DMS114 treated with DMSO at 0.1 percent for 48 hours (cell line): Measurements from ENCODE around the gene TNFAIP8L3.

ENCODE experiments used
- DNase-seq: peaks from one replicate; lab custom pipeline; 2025; ENCODE audit not compliant: unreplicated experiment; lab: John Stamatoyannopoulos, UW

Gene TNFAIP8L3

GRCh38 chr15:51062736-51063135 is 32.0 kb downstream of the TNFAIP8L3 start:
- no peak for DNase-seq

- DNase-seq, result no peak
These were observed 34.6 kb downstream of the TNFAIP8L3 start for GRCh38 chr15:51060030-51060673.

GRCh38 chr15:51054535-51054934 is 40.2 kb downstream of the TNFAIP8L3 start:
- DNase-seq, result no peak

GRCh38 chr15:51053571-51053970 is 41.1 kb downstream of the TNFAIP8L3 start:
- DNase-seq, result no peak

GRCh38 chr15:51051776-51052175 is 42.9 kb downstream of the TNFAIP8L3 start:
- no peak for DNase-seq

GRCh38 chr15:51049081-51049480 is 45.6 kb downstream of the TNFAIP8L3 start:
- no peak for DNase-seq

GRCh38 chr15:51048308-51048707 is 46.4 kb downstream of the TNFAIP8L3 start:
- DNase-seq, result no peak

GRCh38 chr15:51046799-51047449 is 47.8 kb downstream of the TNFAIP8L3 start:
- DNase-seq, result no peak

- no peak for DNase-seq
These were observed 48.7 kb downstream of the TNFAIP8L3 start for GRCh38 chr15:51046016-51046415.

- DNase-seq, result no peak
These were observed 50.5 kb downstream of the TNFAIP8L3 start for GRCh38 chr15:51044037-51044727.

GRCh38 chr15:51038974-51039319 is 55.8 kb downstream of the TNFAIP8L3 start:
- no peak for DNase-seq

- DNase-seq, result no peak
These were observed 56.3 kb downstream of the TNFAIP8L3 start for GRCh38 chr15:51038162-51038973.

GRCh38 chr15:51037474-51037873 is 57.2 kb downstream of the TNFAIP8L3 start:
- DNase-seq, result peak; percentile 10

GRCh38 chr15:51030649-51031316 is 63.9 kb downstream of the TNFAIP8L3 start:
- no peak for DNase-seq

GRCh38 chr15:51025454-51025846 is 69.3 kb downstream of the TNFAIP8L3 start:
- no peak for DNase-seq

GRCh38 chr15:51024735-51025453 is 69.8 kb downstream of the TNFAIP8L3 start:
- no peak for DNase-seq

- no peak for DNase-seq
These were observed 71.2 kb downstream of the TNFAIP8L3 start for GRCh38 chr15:51023499-51023898.

- DNase-seq, result no peak
These were observed 72.5 kb downstream of the TNFAIP8L3 start for GRCh38 chr15:51022206-51022605.

GRCh38 chr15:51016615-51017014 is 78.1 kb downstream of the TNFAIP8L3 start:
- no peak for DNase-seq

GRCh38 chr15:51011212-51011611 is 83.5 kb downstream of the TNFAIP8L3 start:
- DNase-seq, result no peak
